ENCODE data around the gene TTC34. TPM values are rescaled to one million over a fixed set of nuclear protein-coding genes. Genes with fewer than 3 reads are reported as not detected.

The TTC34 gene
- total RNA-seq, 2 donors from 2014 or later = 0.41 to 0.63 TPM

- DNase-seq (ENCODE audit: low spot score) (no peak), ATAC-seq (ENCODE audit: insufficient number of reproducible peaks, low FRiP score, low read depth) (no peak)
- no peak overlapping the region for H3K4me3 ChIP-seq
- H3K9me3 ChIP-seq = peaks cover 18% of the 10 kb centered on the region
- TF ChIP-seq CTCF (IDR thresholded peaks at IDR 0.05) = no peak
- no peaks in the 10 kb centered on the region for H3K27me3 ChIP-seq (replicated peaks; ENCODE audit: insufficient read depth)
- H3K36me3 ChIP-seq = no peaks in the 10 kb centered on the region
- H3K27ac ChIP-seq = no peak overlapping the region
- no peaks in the 10 kb centered on the region for H3K4me1 ChIP-seq (ENCODE audit: control insufficient read depth in 1 of 2, low read depth in 2 of 2)
Observed at GRCh38 chr1:2789164-2789985, 12.1 kb downstream of the TTC34 start.

- DNase-seq (ENCODE audit: low spot score) (no peak), ATAC-seq (ENCODE audit: insufficient number of reproducible peaks, low FRiP score, low read depth) (no peak)
- Histone ChIP-seq H3K36me3 (no peaks in the 10 kb centered on the region), H3K4me1 (ENCODE audit: control insufficient read depth in 1 of 2, low read depth in 2 of 2) (no peaks in the 10 kb centered on the region), H3K4me3 (no peak overlapping the region), H3K27ac (no peak overlapping the region), H3K27me3 (replicated peaks; ENCODE audit: insufficient read depth) (no peaks in the 10 kb centered on the region), H3K9me3 (peaks cover 11% of the 10 kb centered on the region)
- no peak for TF ChIP-seq CTCF (IDR thresholded peaks at IDR 0.05)
Observed at GRCh38 chr1:2788506-2789163, 12.9 kb downstream of the TTC34 start.

- Histone ChIP-seq H3K27ac (no peak overlapping the region), H3K9me3 (peaks cover 4% of the 10 kb centered on the region), H3K4me1 (ENCODE audit: control insufficient read depth in 1 of 2, low read depth in 2 of 2) (no peaks in the 10 kb centered on the region), H3K27me3 (replicated peaks; ENCODE audit: insufficient read depth) (no peaks in the 10 kb centered on the region), H3K4me3 (no peak overlapping the region), H3K36me3 (no peaks in the 10 kb centered on the region)
- ATAC-seq (ENCODE audit: insufficient number of reproducible peaks, low FRiP score, low read depth) (no peak), DNase-seq (ENCODE audit: low spot score) (no peak)
- TF ChIP-seq CTCF (IDR thresholded peaks at IDR 0.05) = no peak
Observed at GRCh38 chr1:2787163-2787911, 14.2 kb downstream of the TTC34 start.

GRCh38 chr1:2786329-2787162 lies 14.9 kb downstream of the TTC34 start:
- peak; percentile 72 for TF ChIP-seq CTCF (IDR thresholded peaks at IDR 0.05)
- DNase-seq (ENCODE audit: low spot score) = no peak

More at GRCh38 chr1:2786329-2787162, 14.9 kb downstream of the TTC34 start:
- ATAC-seq (ENCODE audit: insufficient number of reproducible peaks, low FRiP score, low read depth) = no peak
- no peaks in the 10 kb centered on the region for H3K4me1 ChIP-seq (ENCODE audit: control insufficient read depth in 1 of 2, low read depth in 2 of 2)
- no peak overlapping the region for H3K27ac ChIP-seq
- H3K9me3 ChIP-seq = peaks cover 4% of the 10 kb centered on the region
- no peaks in the 10 kb centered on the region for H3K27me3 ChIP-seq (replicated peaks; ENCODE audit: insufficient read depth)
- H3K36me3 ChIP-seq = no peaks in the 10 kb centered on the region
- H3K4me3 ChIP-seq = no peak overlapping the region

Measured in thoracic aorta (tissue), 2 donors.